22Rv1 (cell line): ENCODE data around the gene KLHL14.

Experiments
- ZFX ChIP-seq: fragments of 450-650 bp; IDR thresholded peaks from 2 replicates; pipeline ENCODE4 v1.6.1; 2017; ENCODE audit warnings: antibody characterized with exemption, borderline replicate concordance
- TF ChIP-seq, protein P1 (sequence below): fragments of 450-650 bp; IDR thresholded peaks from 2 replicates; pipeline ENCODE4 v1.5.1; 2017; ENCODE audit warnings: mild to moderate bottlenecking

DNA sequence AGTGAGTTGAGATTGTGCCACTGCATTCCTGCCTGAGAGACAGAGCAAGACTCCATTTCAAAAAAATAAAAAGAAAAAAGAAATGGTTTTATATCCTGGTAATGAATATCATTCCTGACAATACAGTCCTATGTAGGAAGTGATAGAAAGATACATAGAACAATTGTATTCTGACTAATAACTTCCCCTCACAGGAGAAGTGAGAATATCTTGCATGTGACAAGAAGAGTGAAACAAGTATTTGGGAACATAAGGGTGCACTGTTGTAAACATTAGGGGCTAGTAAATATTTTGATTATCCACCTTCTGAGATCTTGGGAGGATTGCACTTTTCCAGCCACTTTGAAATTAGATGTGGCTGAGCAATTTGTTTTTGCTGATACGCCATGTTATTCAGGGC lies 40.7 kb downstream of the KLHL14 start:
- TF ChIP-seq, protein P1, sequence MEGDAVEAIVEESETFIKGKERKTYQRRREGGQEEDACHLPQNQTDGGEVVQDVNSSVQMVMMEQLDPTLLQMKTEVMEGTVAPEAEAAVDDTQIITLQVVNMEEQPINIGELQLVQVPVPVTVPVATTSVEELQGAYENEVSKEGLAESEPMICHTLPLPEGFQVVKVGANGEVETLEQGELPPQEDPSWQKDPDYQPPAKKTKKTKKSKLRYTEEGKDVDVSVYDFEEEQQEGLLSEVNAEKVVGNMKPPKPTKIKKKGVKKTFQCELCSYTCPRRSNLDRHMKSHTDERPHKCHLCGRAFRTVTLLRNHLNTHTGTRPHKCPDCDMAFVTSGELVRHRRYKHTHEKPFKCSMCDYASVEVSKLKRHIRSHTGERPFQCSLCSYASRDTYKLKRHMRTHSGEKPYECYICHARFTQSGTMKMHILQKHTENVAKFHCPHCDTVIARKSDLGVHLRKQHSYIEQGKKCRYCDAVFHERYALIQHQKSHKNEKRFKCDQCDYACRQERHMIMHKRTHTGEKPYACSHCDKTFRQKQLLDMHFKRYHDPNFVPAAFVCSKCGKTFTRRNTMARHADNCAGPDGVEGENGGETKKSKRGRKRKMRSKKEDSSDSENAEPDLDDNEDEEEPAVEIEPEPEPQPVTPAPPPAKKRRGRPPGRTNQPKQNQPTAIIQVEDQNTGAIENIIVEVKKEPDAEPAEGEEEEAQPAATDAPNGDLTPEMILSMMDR: no peak
- TF ChIP-seq ZFX: no peak
